Immature natural killer cell (primary cell): ENCODE measurements around the gene PRAC2. TPM values are rescaled to one million over a fixed set of nuclear protein-coding genes. Genes with fewer than 3 reads are reported as not detected.

Experiments used
- DNase-seq, 3 donors: peaks; one replicate each; pipeline ENCODE4 v3.0.0; 2022; ENCODE audit warnings: mixed read lengths in 1 of 3
- H3K27ac Mint-ChIP-seq, 6 donors: one replicate each; pipeline ENCODE4 v1.8.0; 2020; ENCODE audit warnings: mixed read lengths in 6 of 6, mild to moderate bottlenecking in 5 of 6, inconsistent platforms in 4 of 6, moderate library complexity in 3 of 6
- H3K27me3 Mint-ChIP-seq, 3 donors: one replicate each; pipeline ENCODE4 v1.8.0; 2020 to 2021; ENCODE audit warnings: low read depth in 3 of 3, mild to moderate bottlenecking in 3 of 3, mixed read lengths in 3 of 3, moderate library complexity in 3 of 3, inconsistent platforms in 1 of 3
- H3K36me3 Mint-ChIP-seq, 3 donors: one replicate each; pipeline ENCODE4 v1.8.0; 2020; ENCODE audit warnings: mixed read lengths in 3 of 3, inconsistent platforms in 2 of 3, mild to moderate bottlenecking in 2 of 3
- H3K4me1 Mint-ChIP-seq, 2 donors: one replicate each; pipeline ENCODE4 v1.8.0; 2020; ENCODE audit warnings: inconsistent platforms in 2 of 2, mild to moderate bottlenecking in 2 of 2, mixed read lengths in 2 of 2, moderate library complexity in 1 of 2
- H3K4me3 Mint-ChIP-seq, 5 donors: one replicate each; pipeline ENCODE4 v1.8.0; 2020; ENCODE audit warnings: mild to moderate bottlenecking in 5 of 5, mixed read lengths in 5 of 5, inconsistent platforms in 3 of 5, moderate library complexity in 3 of 5
- H3K9me3 Mint-ChIP-seq, 6 donors: one replicate each; pipeline ENCODE4 v1.8.0; 2020; ENCODE audit warnings: mild to moderate bottlenecking in 6 of 6, mixed read lengths in 6 of 6, inconsistent platforms in 4 of 6, moderate library complexity in 3 of 6
- polyA plus RNA-seq, 3 donors: library from polyadenylated mRNA; unstranded; fragments of 300-500 nt; fragmentation: Illumina TruSeq; gene quantifications; one replicate each; pipeline ENCODE4 v1.2.3, GENCODE V29; 2021

PRAC2 gene
- not detected for polyA plus RNA-seq

DNA sequence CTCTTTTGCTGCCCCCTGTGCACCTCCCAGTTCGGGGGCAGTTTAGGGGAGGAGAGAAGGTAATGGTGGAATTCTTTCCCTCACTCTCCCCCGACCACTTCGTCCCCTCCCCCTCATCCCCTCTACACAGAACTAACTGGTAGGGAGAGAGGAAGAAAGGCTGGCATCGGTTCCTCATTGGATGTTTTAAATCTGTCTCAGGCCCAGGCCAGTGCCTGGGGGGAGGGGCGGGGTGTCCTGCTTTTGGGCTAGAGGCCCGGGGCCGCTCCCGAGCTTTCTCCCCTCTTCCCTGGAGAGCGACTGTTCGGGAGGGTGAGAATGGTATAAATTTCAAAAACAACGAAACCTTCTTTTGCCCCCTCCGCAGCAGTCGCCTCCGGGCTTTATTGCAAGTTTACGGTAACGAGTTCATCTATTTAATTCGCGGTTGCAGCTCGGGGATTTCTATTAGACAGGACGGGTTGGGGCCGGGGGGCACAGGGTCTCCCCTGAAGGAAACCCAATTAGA is at the start of gene PRAC2:
Gene PRAC2 (plus strand): TSS at position 271 of the 508 bp plus-strand sequence. CDS start 1,226 bp downstream, outside the sequence.
- H3K9me3 Mint-ChIP-seq: peaks cover 0 to 6% (median 0%) of the 10 kb centered on the region in 6 donors
- H3K4me1 Mint-ChIP-seq: peaks cover 36 to 45% of the 10 kb centered on the region in 2 donors

DNA sequence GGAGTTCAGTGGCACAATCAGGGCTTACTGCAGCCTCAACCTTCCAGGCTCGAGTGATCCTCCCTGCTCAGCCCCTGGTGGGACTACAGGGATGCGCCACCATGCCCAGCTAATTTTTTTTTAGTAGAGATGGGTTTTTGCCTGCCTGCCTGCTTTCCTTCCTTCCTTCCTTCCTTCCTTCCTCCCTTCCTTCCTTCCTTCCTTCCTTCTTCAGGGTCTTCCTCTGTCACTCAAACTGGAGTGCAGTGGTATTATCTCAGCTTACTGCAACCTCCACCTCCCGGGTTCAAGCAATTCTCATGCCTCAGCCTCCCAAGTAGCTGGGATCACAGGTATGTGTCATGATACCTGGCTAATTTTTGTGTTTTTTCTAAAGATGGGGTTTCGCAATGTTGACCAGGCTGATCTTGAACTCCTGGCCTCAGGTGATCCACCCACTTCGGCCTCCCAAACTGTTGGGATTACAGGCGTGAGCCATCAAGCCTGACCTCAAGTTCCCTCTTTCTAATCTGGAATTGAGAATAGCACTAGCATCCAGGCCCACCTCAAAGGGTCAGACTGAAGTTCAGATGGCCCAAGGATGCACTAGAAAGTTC is 45.9 kb upstream of the PRAC2 start:
- no peak overlapping the region for H3K4me3 Mint-ChIP-seq
- H3K4me1 Mint-ChIP-seq: peaks cover 0 to 1% of the 10 kb centered on the region in 2 donors
- no peak for DNase-seq
- peaks cover 4 to 15% (median 12%) of the 10 kb centered on the region in 3 donors for H3K27me3 Mint-ChIP-seq
- no peaks in the 10 kb centered on the region for H3K9me3 Mint-ChIP-seq
- no peaks in the 10 kb centered on the region for H3K36me3 Mint-ChIP-seq
- no peak overlapping the region for H3K27ac Mint-ChIP-seq

More for the DNA sequence above, at the start of gene PRAC2:
- no peak within 1 kb of the TSS for H3K27ac Mint-ChIP-seq
- no peak for DNase-seq
- H3K36me3 Mint-ChIP-seq: peaks cover 0 to 3% (median 0%) of the 10 kb centered on the region in 3 donors
- H3K4me3 Mint-ChIP-seq: peak within 1 kb of the TSS; percentile 60 to 86 (median 78)
- H3K27me3 Mint-ChIP-seq: peaks cover 57 to 90% (median 85%) of the 10 kb centered on the region in 3 donors

- DNase-seq: peak; percentile 53 to 68 (median 58)
- H3K4me3 Mint-ChIP-seq: peak overlapping the region in 2 of 5 donors; percentile 19 to 27
- H3K27ac Mint-ChIP-seq: no peak overlapping the region
- no peaks in the 10 kb centered on the region for H3K9me3 Mint-ChIP-seq
- no peaks in the 10 kb centered on the region for H3K36me3 Mint-ChIP-seq
- peaks cover 0 to 1% of the 10 kb centered on the region in 2 donors for H3K4me1 Mint-ChIP-seq
- H3K27me3 Mint-ChIP-seq: peaks cover 6 to 15% (median 15%) of the 10 kb centered on the region in 3 donors
Measured at GRCh38 chr17:48678141-48678971, 44.6 kb upstream of the PRAC2 start.

DNA sequence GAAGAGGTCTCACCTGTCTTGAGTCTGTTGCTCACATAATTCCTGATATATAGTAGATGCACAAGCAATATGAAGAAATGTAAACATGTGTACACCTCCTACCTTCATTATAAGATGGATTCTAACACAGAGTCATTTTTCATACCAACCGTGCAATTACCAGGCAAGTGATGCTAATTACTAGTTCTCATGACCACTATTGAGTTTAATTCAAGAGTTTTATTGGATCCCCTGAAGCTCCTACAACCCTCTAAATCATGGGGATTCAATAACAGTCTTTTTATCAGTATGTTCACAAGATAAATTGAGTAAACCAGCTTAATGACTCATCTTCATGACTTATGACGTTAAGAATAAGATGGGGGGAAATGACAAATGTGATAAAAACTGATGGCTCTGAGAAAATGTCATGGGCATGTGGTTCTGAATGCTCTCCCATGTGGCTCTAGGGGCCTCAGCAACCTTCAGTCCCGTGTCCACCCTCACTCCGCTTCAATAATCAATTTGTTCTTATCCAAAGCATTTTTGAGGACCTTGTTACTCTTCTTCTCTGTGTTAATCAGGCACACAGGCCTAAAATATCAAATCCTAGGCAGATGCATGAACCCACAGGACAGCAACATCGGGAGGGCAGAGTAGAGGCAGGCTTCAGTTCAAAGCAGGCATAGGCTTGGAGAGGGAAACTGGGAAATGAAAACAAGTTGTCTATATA is 43.4 kb upstream of the PRAC2 start:
- H3K4me3 Mint-ChIP-seq: no peak overlapping the region
- no peaks in the 10 kb centered on the region for H3K9me3 Mint-ChIP-seq
- DNase-seq: no peak
- no peak overlapping the region for H3K27ac Mint-ChIP-seq
- no peaks in the 10 kb centered on the region for H3K36me3 Mint-ChIP-seq
- H3K4me1 Mint-ChIP-seq: peaks cover 0 to 1% of the 10 kb centered on the region in 2 donors
- H3K27me3 Mint-ChIP-seq: peaks cover 6 to 15% (median 15%) of the 10 kb centered on the region in 3 donors

DNA sequence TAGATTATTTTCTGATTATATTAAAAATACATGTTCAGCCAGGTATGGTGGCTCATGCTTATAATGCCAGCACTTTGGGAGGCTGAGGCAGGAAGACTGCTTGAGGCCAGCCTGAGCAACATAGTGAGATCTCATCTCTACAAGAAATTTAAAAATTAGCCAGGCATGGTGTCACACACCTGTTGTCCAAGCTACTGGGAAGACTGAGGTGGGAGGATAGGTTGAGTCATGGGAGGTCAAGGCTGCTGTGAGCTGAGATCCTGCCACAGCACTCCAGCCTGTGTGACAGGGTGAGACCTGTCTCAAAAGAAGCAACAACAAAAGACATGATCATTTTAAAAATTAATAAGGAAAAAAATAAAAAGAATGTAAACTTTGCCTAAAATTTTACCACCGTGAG is 41.4 kb upstream of the PRAC2 start:
- H3K36me3 Mint-ChIP-seq: no peaks in the 10 kb centered on the region
- no peaks in the 10 kb centered on the region for H3K9me3 Mint-ChIP-seq
- DNase-seq: no peak
- H3K27me3 Mint-ChIP-seq: peaks cover 6 to 13% (median 9%) of the 10 kb centered on the region in 3 donors
- H3K4me3 Mint-ChIP-seq: no peak overlapping the region
- H3K27ac Mint-ChIP-seq: no peak overlapping the region
- peaks cover 0 to 1% of the 10 kb centered on the region in 2 donors for H3K4me1 Mint-ChIP-seq

DNA sequence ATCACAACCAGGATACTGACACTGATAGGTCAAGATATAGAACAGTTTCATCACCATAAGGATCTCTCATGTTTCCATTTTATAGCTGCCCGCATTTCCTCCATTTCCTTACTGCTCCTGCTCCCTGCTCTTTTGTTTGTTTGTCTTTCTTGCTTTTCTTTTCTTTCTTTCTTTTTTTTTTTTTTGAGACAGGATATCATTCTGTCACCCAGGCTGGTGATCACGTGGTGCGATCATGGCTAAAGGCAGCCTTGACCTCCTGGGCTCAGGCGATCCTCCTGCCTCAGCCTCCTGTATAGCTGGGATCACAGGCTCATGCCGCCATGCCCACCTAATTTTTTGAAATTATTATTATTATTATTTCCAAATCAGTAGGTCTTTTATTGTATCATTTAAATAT is 32.3 kb upstream of the PRAC2 start:
- no peak overlapping the region for H3K27ac Mint-ChIP-seq
- H3K4me3 Mint-ChIP-seq: no peak overlapping the region
- H3K4me1 Mint-ChIP-seq: no peaks in the 10 kb centered on the region
- DNase-seq: no peak
- peaks cover 0 to 5% (median 3%) of the 10 kb centered on the region in 6 donors for H3K9me3 Mint-ChIP-seq
- peaks cover 7 to 13% (median 8%) of the 10 kb centered on the region in 3 donors for H3K27me3 Mint-ChIP-seq
- no peaks in the 10 kb centered on the region for H3K36me3 Mint-ChIP-seq

DNA sequence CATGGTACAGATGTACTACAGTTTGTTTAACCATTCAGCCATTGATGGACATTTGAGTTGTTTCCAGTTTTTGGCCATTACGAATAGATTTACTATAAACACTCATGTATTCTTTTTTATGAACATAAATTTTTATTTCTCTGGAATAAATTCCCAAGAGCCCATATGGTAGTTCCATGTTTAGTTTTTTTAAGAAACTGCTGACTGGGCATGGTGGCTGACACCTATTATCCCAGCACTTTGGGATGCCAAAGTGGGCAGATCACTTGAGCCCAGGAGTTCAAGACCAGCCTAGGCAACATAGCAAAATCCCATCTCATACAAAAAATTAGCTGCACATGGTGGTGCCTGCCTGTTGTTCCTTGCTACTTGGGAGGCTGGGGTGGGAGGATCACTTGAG is 30.9 kb upstream of the PRAC2 start:
- DNase-seq: no peak
- H3K36me3 Mint-ChIP-seq: no peaks in the 10 kb centered on the region
- peaks cover 0 to 5% (median 3%) of the 10 kb centered on the region in 6 donors for H3K9me3 Mint-ChIP-seq
- peaks cover 11 to 14% (median 14%) of the 10 kb centered on the region in 3 donors for H3K27me3 Mint-ChIP-seq
- H3K4me3 Mint-ChIP-seq: no peak overlapping the region
- no peak overlapping the region for H3K27ac Mint-ChIP-seq
- no peaks in the 10 kb centered on the region for H3K4me1 Mint-ChIP-seq

- Mint-ChIP-seq H3K4me3 (no peak overlapping the region), H3K9me3 (peaks cover 0 to 5% (median 3%) of the 10 kb centered on the region in 6 donors), H3K4me1 (no peaks in the 10 kb centered on the region), H3K36me3 (no peaks in the 10 kb centered on the region), H3K27me3 (peaks cover 11 to 14% (median 14%) of the 10 kb centered on the region in 3 donors), H3K27ac (no peak overlapping the region)
- no peak for DNase-seq
Measured at GRCh38 chr17:48693178-48693577, 29.8 kb upstream of the PRAC2 start.

GRCh38 chr17:48701864-48702532 is 21.0 kb upstream of the PRAC2 start:
- Mint-ChIP-seq H3K4me3 (no peak overlapping the region), H3K9me3 (no peaks in the 10 kb centered on the region), H3K4me1 (no peaks in the 10 kb centered on the region), H3K27ac (no peak overlapping the region), H3K27me3 (peaks cover 12 to 17% (median 14%) of the 10 kb centered on the region in 3 donors), H3K36me3 (no peaks in the 10 kb centered on the region)
- no peak for DNase-seq

- H3K4me3 Mint-ChIP-seq: no peak overlapping the region
- no peak overlapping the region for H3K27ac Mint-ChIP-seq
- no peaks in the 10 kb centered on the region for H3K36me3 Mint-ChIP-seq
- H3K9me3 Mint-ChIP-seq: no peaks in the 10 kb centered on the region
- H3K27me3 Mint-ChIP-seq: peaks cover 14 to 23% (median 17%) of the 10 kb centered on the region in 3 donors
- no peak for DNase-seq
- no peaks in the 10 kb centered on the region for H3K4me1 Mint-ChIP-seq
Measured at GRCh38 chr17:48704361-48705248, 18.4 kb upstream of the PRAC2 start.

DNA sequence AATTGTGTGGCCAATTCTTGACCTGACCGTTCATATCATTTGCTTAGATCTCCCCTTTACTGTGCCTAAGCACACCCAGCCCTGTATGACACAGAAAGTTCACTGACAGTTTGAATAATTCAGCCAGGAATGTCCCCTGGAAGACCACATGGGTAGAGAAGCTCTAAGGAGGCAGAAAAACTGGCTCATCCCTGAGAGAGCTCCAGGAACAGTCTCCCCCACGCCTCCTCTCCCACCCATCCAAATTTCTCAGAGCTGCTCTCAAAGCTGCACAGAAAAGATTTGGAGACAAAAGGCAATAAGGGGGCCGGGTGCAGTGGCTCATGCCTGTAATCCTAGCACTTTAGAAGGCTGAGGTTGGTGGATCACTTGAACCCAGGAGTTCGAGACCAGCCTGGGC is 11.9 kb upstream of the PRAC2 start:
- Mint-ChIP-seq H3K36me3 (no peaks in the 10 kb centered on the region), H3K9me3 (no peaks in the 10 kb centered on the region), H3K27me3 (peaks cover 13 to 20% (median 18%) of the 10 kb centered on the region in 3 donors), H3K4me1 (no peaks in the 10 kb centered on the region), H3K27ac (no peak overlapping the region), H3K4me3 (no peak overlapping the region)
- no peak for DNase-seq

- no peak for DNase-seq
- Mint-ChIP-seq H3K4me1 (peaks cover 13 to 25% of the 10 kb centered on the region in 2 donors), H3K27ac (no peak overlapping the region), H3K27me3 (peaks cover 39 to 43% (median 40%) of the 10 kb centered on the region in 3 donors), H3K36me3 (peaks cover 0 to 3% (median 0%) of the 10 kb centered on the region in 3 donors), H3K4me3 (no peak overlapping the region), H3K9me3 (peaks cover 0 to 2% (median 0%) of the 10 kb centered on the region in 6 donors)
Measured at GRCh38 chr17:48715496-48716399, 7.2 kb upstream of the PRAC2 start.
